ENCODE measurements around the gene SLC1A3. TPM values are rescaled to one million over a fixed set of nuclear protein-coding genes. Genes with fewer than 3 reads are reported as not detected.

The SLC1A3 gene
- total RNA-seq, 1 experiment from 2014 or later = 9.6 TPM

GRCh38 chr5:36659411-36659810 lies 53.0 kb downstream of the SLC1A3 start:
- Mint-ChIP-seq H3K27ac (ENCODE audit: low read depth, unreplicated experiment) (no peak overlapping the region), H3K4me3 (ENCODE audit: unreplicated experiment) (no peak overlapping the region), H3K4me1 (ENCODE audit: insufficient read depth, unreplicated experiment) (peaks cover 21% of the 10 kb centered on the region), H3K9me3 (ENCODE audit: unreplicated experiment) (no peaks in the 10 kb centered on the region), H3K27me3 (ENCODE audit: insufficient read depth, unreplicated experiment) (no peaks in the 10 kb centered on the region), H3K36me3 (ENCODE audit: insufficient read depth, unreplicated experiment) (no peaks in the 10 kb centered on the region)
- DNase-seq (ENCODE audit: unreplicated experiment) = no peak
- CTCF ChIA-PET = interaction anchor here (0.7 to 1.2 kb wide), 3 partner anchors 25 to 37 kb away, joined by 3 to 5 read pairs (median 4); no protein-coding TSS in a partner anchor
- intact Hi-C loops (cut with micrococcal nuclease) = loop anchor here (5.0 kb wide), 1 partner anchor 52 kb away; the partner anchor contains the start of gene SLC1A3
- POLR2A ChIA-PET = interaction anchor here (0.6 to 3.9 kb wide), 2 partner anchors 53 to 393 kb away, joined by 5 to 54 read pairs; partner anchors contain the start of gene SLC1A3
- TF ChIP-seq, protein P1, sequence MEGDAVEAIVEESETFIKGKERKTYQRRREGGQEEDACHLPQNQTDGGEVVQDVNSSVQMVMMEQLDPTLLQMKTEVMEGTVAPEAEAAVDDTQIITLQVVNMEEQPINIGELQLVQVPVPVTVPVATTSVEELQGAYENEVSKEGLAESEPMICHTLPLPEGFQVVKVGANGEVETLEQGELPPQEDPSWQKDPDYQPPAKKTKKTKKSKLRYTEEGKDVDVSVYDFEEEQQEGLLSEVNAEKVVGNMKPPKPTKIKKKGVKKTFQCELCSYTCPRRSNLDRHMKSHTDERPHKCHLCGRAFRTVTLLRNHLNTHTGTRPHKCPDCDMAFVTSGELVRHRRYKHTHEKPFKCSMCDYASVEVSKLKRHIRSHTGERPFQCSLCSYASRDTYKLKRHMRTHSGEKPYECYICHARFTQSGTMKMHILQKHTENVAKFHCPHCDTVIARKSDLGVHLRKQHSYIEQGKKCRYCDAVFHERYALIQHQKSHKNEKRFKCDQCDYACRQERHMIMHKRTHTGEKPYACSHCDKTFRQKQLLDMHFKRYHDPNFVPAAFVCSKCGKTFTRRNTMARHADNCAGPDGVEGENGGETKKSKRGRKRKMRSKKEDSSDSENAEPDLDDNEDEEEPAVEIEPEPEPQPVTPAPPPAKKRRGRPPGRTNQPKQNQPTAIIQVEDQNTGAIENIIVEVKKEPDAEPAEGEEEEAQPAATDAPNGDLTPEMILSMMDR (IDR thresholded peaks at IDR 0.05; ENCODE audit: unreplicated experiment) = no peak
- BruUV-seq (replicated peaks) = no TSS peak

GRCh38 chr5:36660397-36661049 lies 54.1 kb downstream of the SLC1A3 start:
- no peak overlapping the region for H3K27ac Mint-ChIP-seq (ENCODE audit: low read depth, unreplicated experiment)
- no peak for DNase-seq (ENCODE audit: unreplicated experiment)
- no TSS peak for BruUV-seq (replicated peaks)
- intact Hi-C loops (cut with micrococcal nuclease) = no loop called here
- no peaks in the 10 kb centered on the region for H3K27me3 Mint-ChIP-seq (ENCODE audit: insufficient read depth, unreplicated experiment)
- no peaks in the 10 kb centered on the region for H3K36me3 Mint-ChIP-seq (ENCODE audit: insufficient read depth, unreplicated experiment)
- no peak overlapping the region for H3K4me3 Mint-ChIP-seq (ENCODE audit: unreplicated experiment)
- ChIA-PET POLR2A (interaction anchor here (0.6 to 1.2 kb wide), 3 partner anchors 9 to 244 kb away, joined by 3 read pairs; no protein-coding TSS in a partner anchor), CTCF (interaction anchor here (0.8 to 1.2 kb wide), 3 partner anchors 30 to 216 kb away, joined by 4 to 6 read pairs (median 5); no protein-coding TSS in a partner anchor)
- TF ChIP-seq, protein P1 (IDR thresholded peaks at IDR 0.05; ENCODE audit: unreplicated experiment) = no peak
- H3K4me1 Mint-ChIP-seq (ENCODE audit: insufficient read depth, unreplicated experiment) = peaks cover 28% of the 10 kb centered on the region
- H3K9me3 Mint-ChIP-seq (ENCODE audit: unreplicated experiment) = no peaks in the 10 kb centered on the region

DNA sequence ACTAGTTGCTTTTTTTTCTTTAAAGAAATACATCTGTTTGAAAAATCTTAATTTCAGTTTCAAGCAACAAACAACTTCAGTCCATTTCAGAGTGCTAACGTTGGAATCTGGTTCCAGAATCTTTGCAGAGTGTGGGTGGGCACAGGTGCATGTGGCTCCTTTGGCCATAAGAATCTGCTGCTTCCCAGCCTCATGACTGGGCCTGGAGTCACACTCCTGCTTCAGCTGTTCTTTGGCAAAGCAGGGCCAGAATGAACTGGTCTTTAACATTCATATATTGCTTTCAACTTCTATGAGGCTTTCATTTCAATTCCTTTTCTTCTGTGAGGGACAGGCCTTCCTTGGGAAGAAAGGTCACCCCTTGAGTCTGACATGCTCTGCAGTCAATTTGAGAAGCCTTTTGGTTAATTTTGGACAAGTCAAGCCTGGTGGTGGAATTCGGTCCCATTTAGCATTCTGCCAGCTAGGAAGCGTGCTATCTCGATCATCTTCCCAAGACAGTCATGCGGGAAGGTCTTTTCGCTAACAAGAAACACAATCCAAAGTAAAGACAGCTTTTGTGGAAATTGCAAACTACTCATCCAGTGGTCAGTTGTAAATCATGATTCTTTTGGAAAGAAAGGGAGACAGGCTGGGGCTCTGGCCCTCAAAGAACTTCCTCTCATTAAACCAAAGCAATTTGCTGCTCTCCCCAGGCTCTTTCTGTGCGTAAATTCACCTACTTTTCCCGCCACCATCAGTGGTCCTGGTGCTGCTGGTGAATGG lies 55.2 kb downstream of the SLC1A3 start:
- Mint-ChIP-seq H3K4me3 (ENCODE audit: unreplicated experiment) (no peak overlapping the region), H3K9me3 (ENCODE audit: unreplicated experiment) (no peaks in the 10 kb centered on the region), H3K27ac (ENCODE audit: low read depth, unreplicated experiment) (no peak overlapping the region), H3K27me3 (ENCODE audit: insufficient read depth, unreplicated experiment) (no peaks in the 10 kb centered on the region), H3K36me3 (ENCODE audit: insufficient read depth, unreplicated experiment) (no peaks in the 10 kb centered on the region), H3K4me1 (ENCODE audit: insufficient read depth, unreplicated experiment) (peaks cover 28% of the 10 kb centered on the region)
- ChIA-PET POLR2A (interaction anchor here (0.6 kb wide), 1 partner anchor 245 kb away, joined by 3 read pairs; no protein-coding TSS in a partner anchor), CTCF (interaction anchor here (1.0 kb wide), 1 partner anchor 217 kb away, joined by 4 read pairs; no protein-coding TSS in a partner anchor)
- TF ChIP-seq, protein P1 (IDR thresholded peaks at IDR 0.05; ENCODE audit: unreplicated experiment) = no peak
- intact Hi-C loops (cut with micrococcal nuclease) = no loop called here
- BruUV-seq (replicated peaks) = no TSS peak
- no peak for DNase-seq (ENCODE audit: unreplicated experiment)

- Mint-ChIP-seq H3K4me1 (ENCODE audit: insufficient read depth, unreplicated experiment) (peaks cover 25% of the 10 kb centered on the region), H3K27me3 (ENCODE audit: insufficient read depth, unreplicated experiment) (no peaks in the 10 kb centered on the region), H3K4me3 (ENCODE audit: unreplicated experiment) (no peak overlapping the region), H3K27ac (ENCODE audit: low read depth, unreplicated experiment) (no peak overlapping the region), H3K9me3 (ENCODE audit: unreplicated experiment) (no peaks in the 10 kb centered on the region), H3K36me3 (ENCODE audit: insufficient read depth, unreplicated experiment) (no peaks in the 10 kb centered on the region)
- CTCF ChIA-PET = no interaction called here
- POLR2A ChIA-PET = no interaction called here
- intact Hi-C loops (cut with micrococcal nuclease) = no loop called here
- no peak for DNase-seq (ENCODE audit: unreplicated experiment)
- TF ChIP-seq, protein P1 (IDR thresholded peaks at IDR 0.05; ENCODE audit: unreplicated experiment) = no peak
- BruUV-seq (replicated peaks) = no TSS peak
Observed at GRCh38 chr5:36662291-36662851, 56.0 kb downstream of the SLC1A3 start.
